ENCODE data around the gene CD300LD.
"Not testable (repeated sequence)": the region's sequence is repeated elsewhere in the genome, so short reads cannot be mapped to it uniquely, and the experiment has no call there.

The CD300LD gene

DNA sequence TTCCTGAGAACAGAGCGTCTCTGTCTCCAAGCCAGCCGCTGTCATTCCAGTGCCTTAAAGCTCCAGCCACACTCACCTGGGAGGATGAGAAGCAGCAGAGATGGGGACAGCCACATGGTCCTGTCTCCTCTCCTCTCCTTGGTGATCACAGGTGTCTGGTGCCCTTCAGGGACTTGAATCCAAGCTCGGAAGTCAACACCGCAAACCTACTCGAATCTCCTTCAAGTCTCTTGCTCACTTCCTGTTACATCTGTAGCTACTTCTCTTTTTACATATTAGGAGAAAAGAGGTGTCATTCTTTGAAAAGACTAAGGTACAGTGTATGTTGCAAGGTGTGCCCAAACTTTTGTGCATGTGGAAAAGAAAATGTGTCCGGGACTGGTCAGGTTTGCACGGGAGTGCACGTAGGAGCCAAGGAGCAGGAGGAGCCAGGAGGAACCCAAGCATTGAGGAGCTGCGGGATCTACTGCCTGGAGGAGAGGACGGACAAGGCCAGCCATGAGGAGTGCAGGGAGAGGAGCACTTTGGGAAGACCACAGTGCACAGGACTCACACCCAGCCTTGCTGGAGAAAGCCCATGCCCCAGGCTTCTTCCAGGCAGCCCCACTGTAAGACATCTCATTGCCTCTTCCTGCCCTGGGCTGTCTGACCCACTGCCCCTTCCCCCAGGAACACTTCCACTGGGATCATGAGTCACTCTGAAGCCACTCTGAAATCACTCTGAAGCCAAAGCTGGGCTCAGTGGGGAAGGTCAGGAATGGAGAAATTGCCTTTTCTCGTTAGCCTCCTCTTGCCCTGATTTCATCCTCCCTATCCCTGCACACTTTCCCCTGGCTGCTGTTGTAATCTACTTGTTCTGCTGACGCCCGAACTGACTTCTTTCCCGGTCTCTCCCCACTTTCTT is at the start of gene CD300LD:
Gene CD300LD, minus strand, starts transcription at position 197 of the 904 bp plus-strand sequence. Its CDS starts 81 bp downstream, at position 116.
- no peak for DNase-seq

DNA sequence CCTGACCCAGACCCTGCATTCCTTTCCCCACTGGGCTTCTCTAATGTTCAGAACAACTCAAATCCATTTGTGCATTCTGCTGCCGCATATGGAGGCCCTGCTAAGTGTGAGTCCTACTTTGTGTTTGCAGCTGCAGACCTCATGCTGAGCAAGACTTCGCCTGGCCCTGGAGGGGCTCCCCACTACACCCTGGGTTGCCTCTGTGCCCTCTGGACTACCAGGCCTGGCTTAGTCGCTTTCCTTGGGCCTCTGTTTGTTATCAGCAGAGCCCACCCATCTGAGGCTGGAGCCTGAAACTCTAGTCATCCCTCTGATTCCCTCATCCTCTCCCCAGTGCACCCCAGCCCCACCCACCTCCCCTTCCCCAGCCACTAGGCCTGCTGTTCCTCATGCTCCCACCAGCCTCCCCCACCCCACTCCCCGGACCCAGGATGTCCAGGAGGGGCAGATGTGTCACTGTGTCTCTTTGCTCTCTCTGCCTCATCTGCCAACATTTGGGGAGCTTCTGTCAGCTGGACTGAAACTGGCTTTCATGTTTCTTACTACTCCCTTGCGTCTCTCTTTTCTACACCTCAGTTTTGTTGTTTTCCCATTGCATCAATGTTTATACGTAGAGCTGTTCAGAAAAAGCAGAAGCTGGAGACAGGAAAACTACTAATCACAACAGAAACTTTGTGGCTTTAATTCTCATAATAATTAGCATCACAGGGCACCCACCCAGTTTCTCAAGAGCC is 49.3 kb upstream of the CD300LD start:
- no peak for DNase-seq

DNA sequence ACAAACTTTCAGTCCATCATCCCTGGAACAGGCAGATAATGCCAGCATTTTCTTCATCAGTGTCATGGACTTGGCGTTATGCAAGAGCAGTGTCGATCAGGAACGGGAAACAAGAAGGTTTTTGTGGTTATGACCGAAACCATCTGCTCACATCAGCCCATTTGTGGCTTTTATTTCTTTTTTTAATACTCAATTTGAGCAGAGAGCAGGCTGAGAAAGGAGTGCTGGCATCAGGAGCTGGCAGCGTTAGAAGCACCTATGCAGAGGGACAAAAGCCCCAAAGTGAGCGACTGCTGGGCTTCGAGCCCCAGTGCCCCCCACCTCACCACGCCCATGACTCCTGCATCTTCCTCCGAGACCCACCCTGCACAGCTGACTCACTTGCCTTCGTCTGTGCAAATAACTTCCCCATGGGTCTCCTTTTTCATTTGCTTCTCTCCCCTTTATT is 47.6 kb upstream of the CD300LD start:
- DNase-seq: no peak

DNA sequence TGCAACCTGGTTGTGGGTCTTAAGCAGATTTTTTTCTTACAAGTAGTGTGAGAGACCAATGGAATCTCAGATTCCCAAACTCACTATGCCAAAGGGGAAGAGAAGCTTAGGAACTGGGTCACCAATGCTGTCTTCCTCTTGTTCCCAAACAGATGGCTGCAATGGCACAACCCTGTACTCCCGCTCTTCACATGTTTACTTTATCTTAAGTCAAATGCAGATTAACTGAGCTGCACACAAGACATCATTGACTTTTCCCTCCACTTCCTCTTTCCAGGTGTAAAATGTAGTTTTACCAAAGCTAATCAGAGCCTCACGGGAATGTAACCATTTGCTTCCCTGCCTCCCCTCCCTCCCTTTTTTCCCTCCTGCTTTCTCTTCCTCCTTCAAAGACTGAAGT is 45.8 kb upstream of the CD300LD start:
- DNase-seq: no peak

DNA sequence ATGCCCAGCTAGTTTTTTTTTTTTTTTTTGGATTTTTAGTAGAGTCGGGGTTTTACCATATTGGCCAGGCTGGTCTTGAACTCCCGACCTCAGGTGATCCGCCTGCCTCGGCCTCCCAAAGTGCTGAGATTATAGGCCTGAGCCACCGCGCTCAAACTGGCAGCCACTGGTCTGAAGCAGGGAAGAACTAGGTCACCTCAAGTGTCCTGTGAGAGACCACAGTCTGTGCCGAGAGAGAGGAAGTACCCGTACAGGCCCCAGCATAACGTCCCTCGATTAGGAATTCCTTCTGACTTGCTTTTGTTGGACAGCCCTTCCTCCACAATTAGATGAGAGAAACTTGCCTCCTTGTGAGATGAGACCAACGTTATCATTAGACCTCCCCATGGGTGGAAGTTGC is 45.2 kb upstream of the CD300LD start:
- DNase-seq: no peak

DNA sequence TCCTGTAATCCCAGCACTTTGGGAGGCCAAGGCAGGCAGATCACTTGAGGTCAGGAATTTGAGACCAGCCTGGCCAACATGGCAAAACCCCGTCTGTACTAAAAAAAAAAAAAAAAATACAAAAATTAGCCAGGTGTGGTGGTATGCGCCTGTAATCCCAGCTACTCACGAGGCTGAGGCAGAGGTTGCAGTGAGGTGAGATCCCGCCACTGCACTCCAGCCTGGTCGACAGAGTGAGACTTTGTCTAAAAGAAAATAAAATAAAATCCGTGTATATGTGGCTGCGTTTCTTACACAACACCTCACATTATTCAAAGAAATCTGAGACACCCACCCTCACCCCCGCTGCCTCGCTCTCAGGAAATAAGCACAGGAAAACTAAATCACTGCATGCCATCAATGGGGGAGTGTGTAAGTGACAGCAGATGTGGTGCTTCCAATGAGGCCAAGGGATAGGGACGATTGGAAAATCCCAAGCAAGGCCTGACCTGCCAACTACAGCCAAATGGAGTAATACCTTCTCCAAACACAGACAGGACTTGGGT is 44.5 kb upstream of the CD300LD start:
- not testable (repeated sequence) for DNase-seq

DNA sequence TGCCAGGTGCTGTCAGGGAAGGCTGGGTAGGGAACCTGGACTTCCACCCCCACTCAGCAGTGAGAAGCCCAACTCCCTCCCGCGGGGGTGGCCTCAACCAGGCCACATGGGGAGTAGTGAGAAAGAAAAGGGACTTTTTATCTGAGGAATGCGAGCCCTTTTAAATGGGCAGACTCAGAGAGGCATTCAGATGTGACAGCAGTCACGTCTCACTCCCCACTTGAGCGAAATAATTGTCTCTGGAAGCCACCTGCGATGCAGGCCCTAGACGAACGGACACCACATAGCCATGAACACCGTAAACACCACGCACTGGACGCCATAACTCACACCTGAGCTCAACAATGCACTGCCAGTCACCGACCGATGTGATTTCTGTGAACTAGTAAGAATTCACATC is 43.3 kb upstream of the CD300LD start:
- peak; percentile 86 for DNase-seq

DNA sequence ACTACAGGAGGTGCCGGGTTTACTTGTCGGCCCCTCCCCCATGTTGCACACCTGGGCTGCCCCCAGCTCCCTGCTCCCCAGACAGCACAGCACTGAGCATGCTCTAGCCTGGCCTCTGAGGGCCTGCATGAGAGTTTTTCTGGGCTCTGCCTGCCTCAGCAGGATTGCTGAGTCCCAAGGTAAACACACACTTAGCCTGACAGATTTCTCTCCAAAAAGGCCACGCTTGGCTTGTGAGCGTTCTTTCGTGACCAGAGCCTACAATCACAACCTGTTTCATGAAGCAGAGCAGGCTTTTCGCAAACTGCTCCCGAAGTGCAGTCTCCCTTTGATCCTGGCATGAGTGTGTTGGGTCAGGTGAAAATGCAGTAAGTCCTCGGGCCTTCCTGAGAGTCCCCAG is 41.2 kb upstream of the CD300LD start:
- DNase-seq: no peak

DNA sequence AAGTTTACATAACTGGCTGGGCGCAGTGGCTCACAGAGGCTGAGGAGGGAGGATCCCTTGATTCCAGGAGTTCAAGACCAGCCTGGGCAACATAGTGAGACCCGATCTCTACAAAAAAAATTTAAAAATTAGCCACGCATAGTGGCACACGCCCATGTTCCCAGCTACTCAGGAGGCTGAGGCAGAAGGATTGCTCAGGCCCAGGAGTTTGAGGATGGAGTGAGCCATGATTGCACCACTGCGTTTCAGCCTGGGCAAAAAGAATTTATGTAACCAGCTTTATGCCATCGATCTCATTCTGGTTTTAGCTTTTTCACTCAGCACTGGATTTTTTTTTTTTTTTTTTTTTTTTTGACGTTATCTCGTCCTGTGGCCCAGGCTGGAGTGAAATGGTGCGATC is 40.5 kb upstream of the CD300LD start:
- no peak for DNase-seq

DNA sequence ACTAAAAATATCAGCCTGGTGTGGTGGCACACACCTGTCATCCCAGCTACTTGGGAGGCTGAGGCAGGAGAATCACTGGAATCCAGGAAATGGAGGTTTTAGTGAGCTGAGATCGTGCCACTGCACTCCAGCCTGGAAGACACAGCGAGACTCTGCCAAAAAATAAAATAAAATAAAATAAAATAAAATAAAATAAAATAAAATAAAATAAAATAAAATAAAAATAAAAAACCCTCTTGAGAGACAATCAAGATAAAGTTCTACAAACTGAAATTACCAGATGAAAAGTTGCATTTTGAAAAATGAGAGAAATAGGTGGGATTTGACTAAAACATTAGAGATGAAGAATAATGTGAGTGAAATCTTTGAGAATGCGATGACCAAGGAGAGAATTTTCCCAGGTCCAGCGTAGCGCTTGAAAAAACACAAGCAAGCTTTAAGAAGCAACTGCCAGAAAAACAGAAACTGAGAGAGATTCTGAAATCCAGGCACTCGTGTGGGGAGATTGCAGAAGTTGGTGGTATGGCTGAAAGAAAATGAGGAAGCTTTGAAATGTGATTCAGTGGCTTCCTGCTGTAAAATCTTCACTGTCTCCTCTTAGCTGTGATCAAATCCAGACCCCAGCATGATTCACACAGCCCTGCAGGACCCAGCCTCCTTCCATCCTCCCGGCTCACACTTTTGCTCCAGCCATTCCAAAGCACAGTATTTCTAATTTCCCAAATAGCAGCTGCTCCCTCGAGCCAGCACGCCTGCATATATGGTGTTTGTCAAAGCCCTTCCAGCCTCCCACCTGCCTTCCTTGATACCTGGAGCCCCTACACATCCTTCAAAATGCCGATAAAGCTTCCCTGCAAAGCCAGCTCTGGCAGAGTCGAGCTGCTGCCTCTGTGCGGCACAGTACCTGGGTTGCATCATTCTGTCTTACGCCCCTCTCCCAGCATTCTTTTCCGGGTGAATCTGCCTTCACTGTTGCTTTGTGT is 39.7 kb upstream of the CD300LD start:
- no peak for DNase-seq

DNA sequence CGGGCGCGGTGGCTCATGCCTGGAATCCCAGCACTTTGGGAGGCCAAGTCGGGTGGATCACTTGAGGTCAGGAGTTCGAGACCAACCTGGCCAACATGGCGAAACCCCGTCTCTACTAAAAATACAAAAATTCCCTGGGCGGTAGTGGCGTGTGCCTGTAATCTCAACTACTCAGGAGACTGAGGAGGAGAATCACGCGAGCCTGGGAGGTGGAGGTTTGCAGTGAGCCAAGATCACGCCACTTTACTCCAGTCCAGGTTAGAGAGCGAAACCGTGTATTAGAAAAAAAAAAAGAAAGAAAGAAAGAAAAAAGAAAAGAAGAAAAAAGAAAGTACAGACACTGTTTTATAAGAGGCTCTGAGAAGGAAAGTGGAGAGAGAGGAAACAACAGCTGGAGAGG is 38.2 kb upstream of the CD300LD start:
- DNase-seq: not testable (repeated sequence)

DNA sequence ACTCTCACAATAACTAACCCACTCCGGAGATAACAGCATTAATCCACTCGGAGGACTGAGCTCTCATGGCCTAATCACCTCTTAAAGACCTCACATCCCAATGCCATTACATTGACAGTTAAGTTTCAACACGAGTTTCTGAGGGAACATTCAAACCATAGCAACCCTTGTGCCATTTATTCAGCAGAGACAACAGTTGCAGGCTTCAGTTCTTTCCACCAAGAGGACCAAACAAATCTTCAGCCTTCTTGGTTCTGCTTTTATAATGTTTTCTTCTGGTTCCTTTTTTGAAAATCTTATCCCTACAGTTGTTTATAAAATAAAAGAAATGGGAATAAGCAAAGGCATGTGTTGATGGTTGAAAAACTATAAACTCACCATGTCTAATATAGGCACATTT is 33.6 kb upstream of the CD300LD start:
- no peak for DNase-seq

DNA sequence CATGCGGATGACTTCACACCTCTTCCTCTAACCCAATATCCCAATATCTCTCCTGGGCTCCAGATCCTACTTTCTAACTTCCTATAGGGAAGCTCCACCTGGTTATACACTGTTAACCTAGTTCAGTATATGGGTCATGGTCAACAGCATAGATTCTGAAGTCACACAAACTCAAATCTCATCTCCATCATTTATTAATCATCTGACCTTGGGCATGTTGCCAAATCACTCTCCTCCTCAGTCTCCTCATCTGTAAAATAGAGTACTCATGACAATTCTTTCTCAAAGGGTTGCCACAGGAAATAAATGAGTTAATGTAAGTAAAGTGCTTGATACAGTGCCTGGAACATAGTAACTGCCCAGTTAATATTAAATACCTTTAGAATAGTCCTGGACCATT is 32.0 kb upstream of the CD300LD start:
- no peak for DNase-seq

DNA sequence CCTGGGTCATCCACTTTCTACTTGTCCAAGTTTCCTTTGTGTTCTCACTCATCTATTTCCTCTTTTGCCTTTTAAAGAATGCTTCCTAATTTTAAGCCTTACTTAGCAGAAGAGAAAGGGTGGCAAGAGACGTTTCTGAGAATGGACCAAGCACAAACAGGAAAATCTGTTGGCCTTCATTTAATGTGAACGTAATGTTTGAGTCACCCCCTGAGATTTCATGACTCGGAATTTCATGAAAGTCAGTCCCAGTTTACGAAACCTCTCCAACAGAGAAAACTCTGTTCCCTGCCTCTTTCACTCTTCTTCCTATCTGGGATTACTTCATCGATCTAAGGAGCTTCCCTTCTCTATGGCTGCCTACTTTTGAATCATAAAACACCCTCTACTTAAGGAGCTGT is 31.6 kb upstream of the CD300LD start, which contains the start of gene CD300E:
Gene CD300E, minus strand, starts transcription at position 46 of the 401 bp plus-strand sequence. CDS start 117 bp downstream, outside the sequence.
- no peak for DNase-seq

DNA sequence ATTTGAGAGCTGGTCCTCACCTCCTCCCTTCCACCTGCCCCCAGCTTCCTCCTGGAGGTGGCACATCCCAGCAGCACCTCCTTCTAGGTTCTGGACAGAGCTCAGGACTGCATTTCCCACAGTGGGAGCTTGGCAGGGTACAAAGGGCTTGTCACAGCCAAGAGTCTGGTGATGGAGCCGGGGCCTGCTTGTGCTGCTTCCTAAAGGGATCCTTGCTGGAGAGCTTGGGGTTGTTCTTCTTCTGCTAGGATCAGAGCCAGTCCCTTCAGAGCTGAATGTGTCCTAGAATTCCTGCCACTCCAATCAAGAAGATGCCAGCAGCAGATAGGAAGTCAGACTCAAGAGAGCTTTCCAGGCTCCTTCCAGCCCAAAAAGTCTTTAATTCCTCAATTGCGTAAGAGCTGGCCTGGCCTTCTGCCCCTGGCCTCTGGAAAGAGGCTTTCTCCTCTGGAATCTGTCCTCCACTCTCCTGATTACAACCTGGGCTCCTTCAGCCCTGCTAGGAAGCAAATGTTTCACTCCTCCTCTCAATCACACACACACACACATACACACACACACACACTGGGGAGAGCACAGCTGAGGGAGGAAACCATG is 27.1 kb upstream of the CD300LD start:
- DNase-seq: no peak

DNA sequence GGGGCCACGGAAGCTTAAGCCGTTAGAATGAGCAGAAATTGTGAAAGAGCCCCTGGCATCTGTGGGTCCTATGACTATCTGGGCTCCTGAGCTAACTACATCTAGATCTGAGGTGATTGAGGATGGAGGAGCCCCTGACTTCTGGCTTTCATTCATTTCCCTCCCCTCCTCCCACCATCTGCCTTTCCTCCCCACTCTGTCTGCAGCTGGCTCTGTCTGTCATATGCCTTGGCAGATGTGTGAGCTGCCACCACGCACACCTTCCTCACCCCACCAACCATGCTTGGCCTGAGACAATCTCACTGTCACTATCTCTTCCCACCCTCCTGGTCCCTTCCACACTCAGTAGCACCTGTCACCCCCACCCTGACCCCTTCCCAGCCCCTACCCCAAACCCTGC is 26.4 kb upstream of the CD300LD start:
- no peak for DNase-seq

DNA sequence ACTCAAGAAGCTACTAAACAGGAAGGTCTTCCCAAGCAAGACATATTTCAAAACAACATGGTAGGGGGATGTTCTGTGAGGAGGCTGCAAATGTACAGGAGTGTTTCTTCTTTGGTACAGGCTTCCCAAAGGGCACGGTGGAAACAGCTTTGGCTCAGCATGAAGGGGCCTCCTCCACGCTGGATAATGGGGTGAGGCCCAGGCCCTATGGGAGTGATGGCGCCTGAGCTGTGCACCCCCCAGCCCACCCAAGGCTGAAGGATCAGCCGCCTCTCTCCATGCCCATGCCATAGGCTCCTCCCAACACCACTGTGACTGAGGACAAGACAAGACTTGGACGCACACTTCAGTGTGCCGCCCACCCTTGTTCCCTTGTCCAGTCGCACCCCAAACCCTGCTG is 24.6 kb upstream of the CD300LD start:
- no peak for DNase-seq

DNA sequence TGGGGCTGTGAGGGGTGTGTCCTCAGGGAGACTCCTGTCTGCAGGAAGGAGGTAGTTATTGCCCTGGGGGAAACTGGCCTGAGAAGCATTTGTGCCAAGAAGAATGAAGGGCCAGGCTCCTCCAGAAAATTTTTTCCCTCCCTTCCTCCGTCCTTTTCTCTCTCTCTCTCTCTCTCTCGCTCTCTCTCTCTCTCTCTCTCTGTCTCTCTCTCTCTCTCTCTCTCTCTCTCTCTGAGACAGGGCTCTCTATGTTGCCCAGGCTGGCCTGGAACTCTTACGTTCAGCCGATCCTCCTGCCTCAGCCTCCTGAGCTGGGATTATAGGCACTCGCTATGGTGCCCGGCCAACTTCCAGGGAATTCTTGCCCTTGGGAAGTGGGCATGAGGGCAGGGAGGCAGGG is 20.0 kb upstream of the CD300LD start:
- no peak for DNase-seq

DNA sequence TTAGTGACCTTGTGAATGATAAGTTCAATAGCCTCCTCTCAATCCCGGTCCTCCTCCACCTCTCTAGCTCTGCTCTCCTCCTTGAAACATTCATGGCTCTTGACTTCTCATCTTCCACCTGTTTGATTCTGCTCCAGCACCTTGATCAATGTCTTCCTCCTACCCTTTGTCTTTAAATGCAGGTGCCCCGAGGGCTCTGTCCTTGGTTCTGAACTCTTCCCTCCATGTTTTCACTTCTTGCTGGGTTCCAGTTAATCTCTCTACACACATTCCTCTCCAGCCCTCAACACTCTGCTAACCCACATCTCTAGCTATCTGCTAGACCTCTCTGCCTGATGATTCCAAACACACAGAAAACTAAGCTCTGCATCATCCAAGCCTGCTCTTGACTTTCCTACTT is 18.0 kb upstream of the CD300LD start:
- DNase-seq: no peak

DNA sequence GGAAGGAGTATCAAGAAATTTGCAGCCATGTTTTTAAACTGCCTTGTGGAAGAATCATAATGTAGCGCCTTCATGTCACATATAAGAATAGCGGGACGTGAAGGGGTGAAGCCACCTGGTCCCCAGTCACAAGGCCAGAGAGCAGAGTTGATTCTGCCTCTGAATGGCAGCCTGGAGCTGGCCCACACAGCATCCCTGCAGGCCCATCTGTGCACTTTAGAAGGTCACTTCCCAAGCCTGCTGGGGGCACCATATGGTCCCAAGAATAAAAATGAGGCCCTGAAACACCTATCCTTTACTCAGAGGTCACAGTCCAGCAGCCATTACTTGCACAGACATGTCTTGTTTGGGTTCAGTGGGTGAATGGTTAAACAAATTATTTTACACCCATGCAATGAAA is 16.4 kb upstream of the CD300LD start:
- DNase-seq: no peak

DNA sequence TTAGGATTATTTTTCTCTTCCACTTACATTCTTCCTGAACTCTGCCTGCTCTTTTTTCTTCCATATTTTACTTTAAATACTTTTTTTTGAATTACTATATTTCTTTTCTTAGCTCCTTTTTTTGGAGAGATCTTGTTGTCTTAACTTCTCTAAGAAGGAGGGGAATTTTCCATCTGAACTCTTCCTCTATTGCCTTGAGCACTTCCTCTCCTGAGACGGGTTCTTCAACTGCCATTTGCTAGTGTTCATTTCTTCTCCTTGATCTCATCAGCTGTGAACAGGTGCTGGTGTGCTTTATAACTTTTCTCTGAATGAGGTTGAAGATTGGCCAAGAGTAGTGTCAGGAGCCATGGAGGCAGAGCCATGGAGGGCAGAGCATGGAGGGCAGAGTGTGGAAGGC is 15.1 kb upstream of the CD300LD start:
- no peak for DNase-seq

DNA sequence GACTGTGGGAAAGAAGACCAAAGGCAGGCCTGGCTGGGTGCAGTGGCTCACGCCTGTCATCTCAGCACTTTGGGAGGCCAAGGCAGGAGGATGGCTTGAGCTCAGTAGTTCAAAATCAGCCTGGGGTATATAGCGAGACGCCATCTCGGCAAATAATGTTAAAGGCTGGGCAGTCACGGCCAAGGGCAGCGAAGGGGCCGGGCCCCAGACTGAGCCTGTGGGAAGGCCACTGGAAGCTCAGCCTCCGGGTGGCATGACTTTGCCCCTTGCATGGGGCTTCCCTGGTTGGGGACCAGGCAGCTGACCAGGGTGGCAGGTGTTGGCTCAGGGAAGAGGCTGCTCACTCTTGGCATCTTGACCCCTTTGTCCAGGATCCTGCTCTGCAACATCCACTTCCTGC is 14.0 kb upstream of the CD300LD start:
- DNase-seq: no peak
